ENCODE data around the gene SGIP1.
"Not testable (repeated sequence)": the region's sequence is repeated elsewhere in the genome, so short reads cannot be mapped to it uniquely, and the experiment has no call there.

SGIP1 gene

DNA sequence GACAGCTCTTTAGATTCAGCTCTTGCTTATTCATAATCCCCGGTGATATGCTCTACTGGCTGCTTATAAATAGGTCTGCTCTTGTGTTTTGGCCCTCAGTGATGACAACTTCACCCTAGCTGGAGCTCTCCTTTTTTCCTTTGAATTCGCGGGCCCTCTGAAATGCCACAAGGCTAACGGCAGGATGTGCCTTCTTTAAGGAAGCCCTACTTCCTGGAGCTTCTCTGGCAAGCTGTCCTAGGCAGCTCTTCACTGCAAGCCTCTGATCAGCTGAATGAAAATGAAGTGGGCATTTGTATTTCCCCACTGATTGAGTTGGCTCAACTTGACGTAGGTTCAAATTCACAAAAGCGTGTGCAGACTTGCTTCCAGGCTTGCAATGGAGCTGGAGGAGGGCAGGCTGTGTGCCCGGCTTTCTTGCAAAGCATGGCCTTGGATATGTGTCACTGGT lies 22.2 kb downstream of the SGIP1 start:
- no peak for DNase-seq

DNA sequence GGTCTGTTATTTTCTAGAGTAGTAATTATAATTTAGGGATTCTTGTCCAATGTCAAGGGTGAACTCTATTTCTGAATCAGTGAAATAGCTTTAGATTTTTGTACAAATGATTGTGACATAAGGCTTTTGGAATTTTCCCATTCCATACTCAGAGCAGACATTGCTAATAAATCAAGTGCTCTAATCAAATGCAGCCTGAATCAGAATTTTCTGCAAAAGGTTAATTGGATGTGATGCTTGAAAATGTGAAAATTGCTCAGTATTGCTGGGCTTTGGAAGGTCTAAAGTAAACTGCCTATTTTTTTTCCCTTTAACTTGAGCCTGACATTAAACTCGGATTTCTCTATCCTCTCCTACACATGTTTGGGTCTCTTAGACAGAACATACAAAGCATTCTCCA lies 23.2 kb downstream of the SGIP1 start:
- no peak for DNase-seq

DNA sequence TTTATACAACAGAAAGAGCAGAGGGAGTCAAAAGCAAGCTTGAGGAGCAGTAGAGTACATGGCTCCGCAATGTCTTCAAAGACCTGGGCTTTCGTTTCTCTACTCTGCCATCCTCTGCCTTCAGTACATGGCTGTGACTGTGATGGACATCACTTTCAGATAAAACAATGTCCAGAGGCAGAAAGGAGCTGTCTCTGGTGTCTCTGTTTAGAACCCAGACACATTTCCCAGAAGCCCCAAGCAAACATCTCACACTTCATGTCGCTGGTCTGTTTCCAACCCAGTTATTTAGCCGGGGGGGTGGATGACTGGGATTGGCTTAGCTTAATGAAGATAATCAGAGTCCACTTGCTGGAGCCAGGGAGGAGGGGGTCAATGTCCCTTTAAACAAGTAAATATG lies 25.6 kb downstream of the SGIP1 start:
- DNase-seq = no peak

DNA sequence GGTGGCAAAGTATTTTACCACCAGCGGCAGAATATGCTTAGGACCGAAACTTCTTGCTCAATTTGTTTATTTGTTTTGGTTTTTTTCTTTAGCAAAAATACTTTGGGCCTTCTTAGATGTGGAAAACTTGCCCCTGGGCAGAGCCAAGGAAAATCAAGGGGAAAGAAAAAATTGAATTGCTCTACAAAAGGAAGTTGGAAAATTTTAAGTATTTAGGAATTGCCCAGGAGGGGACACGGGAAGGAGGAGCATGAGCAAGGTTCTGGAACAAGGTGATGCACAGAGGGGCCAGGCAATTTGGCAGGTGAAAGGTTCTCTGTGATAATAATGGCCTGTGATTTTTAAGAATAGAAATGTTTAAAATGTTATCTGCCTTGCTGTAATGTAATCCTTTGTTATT lies 28.6 kb downstream of the SGIP1 start:
- no peak for DNase-seq

DNA sequence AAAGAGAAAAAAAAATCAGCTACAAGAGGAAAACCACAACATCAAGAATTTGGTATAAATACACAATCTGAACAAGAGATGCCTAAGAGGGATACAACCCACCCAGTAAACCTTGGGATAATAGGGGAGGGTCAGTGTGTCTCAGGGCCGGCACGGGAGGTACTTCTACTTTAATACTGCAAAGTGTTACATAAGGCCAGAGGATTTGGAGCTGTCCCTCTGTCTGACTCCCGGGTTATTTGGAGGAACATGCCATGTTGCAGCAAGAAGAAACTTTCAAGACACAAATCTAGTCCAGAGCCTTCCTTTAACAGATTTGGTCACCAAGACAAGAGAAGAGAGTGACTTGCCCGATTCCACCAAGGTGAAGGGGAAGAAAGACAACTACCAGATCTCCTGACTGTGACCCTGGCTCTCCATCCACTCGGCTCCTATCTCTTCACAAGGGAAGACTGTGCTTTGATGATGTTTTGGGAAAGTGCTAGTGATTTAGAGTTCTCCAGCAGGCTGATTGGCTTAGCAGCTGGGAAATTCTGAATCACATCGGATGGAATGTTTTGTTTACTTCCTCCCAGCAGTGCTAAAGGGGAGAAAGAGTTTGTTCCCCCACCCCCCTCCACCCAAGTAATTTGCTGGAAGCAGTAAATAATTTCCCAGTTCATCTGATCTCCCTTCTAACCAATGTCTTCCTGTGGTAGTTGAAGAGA lies 29.3 kb downstream of the SGIP1 start:
- no peak for DNase-seq

DNA sequence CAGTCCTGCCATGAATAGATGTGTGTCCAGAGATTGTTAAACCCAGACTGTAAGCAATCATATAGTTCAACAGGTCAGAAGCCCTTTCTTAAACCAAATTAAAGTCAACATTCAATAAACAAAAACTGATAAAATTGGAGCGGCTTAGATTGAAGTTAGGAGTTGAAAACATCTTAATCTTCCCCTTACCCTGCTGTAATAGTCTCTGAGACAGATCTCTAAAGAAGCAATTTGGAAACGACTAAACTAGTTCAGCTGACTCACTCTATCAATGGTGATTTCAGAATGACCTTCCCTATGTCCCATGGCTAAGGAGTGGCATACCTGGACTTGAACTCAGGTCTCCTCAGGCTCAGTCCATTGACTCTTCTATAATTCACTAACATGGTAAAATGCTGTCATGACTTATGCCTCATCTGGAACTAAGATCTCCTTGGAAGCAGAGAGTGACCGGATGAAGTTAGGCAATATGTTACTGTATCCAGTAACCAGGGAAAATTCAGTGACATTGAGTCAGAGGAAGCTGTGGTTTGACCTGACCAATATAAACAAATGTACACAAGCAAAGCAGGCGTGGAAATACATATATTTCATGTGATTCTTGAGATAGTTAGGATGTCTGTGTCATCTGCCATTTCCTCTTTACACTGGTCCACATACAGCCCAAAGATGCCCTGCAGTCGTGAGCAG lies 30.1 kb downstream of the SGIP1 start:
- DNase-seq = no peak

DNA sequence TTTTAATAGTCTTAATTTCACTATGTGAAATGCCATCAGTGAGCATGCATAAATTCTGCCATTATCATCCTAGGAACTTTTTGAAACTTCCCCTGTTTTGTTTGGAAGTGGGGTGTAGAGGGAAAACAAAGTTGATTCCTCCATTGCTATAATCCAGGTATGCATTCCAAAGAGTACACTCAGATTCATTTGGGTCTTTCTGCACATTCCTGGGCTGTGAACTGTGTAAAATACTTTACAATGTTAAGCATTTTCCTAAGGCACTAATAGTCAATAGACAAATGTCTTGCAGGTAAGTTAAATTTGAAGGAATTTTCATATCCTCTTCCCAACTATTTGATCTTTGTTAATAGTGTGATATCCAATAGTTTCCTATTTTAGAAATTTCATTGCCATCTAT lies 36.2 kb downstream of the SGIP1 start:
- DNase-seq = no peak

DNA sequence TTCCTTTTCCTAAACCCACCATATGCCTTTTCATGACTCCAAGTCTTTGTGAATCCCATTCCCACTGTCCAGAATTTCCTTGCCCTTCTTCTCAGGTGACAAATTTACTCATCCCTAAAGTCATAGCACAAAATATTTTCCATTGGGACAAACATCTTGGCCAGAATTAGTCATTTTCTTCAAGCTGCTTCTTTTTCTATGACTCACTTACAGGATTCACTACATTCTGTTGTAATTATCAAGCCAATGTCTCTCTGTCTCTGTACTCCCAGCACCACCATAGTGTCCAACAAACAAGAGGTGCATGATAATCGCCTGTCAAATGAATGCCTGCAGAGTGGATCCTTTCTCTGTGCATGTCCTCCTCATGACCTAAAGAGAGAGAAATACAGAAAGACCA lies 37.8 kb downstream of the SGIP1 start:
- no peak for DNase-seq

DNA sequence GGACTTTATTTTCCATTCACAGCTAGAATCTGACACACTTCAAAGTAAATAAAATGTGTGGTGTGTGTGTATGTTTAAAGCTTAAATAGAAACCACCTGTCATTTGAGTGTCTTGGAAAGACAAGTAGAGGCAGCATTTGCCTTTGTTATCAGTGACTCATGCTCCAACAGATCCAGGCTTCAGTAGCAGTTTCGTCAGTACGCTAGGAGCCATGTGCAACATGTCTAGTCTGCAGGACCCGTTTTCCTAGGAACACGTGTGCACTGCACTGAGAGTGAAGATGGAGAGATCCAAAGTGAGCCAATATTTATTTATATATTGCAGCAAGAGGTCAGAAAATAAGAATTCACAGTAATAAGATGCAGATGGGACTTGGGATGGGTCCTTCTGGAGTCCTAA lies 41.8 kb downstream of the SGIP1 start:
- no peak for DNase-seq

DNA sequence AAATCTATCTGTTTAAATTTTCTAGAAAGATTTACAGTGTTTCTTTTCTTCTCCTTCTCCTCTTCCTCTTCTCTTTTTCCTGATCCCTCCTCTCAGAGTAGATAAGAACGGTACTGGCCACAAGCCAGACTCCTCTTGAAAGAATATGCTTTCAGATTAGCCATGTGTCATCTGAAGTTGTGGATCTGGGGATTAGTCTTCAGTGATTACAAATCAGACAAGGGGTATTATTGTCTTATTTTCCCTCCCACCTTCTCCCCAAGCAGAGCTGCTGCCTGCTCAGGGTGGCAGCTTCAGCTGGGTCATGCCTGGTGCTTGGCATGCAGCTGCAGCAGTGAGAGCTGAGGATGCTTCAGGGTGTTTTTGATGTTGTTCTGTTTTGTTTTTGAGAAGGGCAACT lies 42.7 kb downstream of the SGIP1 start:
- DNase-seq = no peak

DNA sequence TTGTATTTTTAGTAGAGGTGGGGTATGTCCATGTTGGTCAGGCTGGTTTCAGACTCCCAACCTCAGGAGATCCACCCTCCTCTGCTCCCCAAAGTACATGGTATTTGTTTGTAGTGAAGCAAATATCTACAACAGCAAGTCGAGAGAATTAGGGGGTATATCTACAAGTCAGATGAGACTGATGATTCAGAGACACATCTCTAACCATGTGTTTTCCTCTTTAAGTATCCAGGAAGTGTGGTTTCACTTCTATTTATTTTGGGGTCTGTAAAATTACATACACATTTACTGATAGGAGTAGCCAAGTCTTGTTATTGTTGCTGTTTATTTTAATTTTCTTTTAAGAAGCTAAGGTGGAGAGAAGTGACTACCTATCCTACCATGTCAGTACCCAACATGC lies 44.9 kb downstream of the SGIP1 start:
- no peak for DNase-seq

DNA sequence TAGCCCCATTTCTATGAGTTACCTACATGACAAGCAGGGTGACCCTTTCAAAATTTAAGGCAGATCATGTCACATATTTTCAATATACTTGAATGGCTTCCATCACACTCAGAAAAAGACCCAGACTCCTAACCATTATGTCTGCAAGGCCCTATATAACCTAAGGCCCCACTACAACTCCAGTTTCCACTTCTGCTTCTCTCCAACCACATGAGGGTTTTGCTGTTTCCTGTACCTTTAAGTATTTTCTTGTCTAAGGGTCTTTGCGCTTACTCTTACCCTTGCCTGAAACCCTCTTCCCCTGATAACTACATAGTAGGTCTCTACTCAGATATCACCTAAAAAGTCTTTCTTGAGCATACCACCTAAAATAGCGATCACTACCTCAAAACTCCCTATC lies 46.1 kb downstream of the SGIP1 start:
- DNase-seq = no peak

DNA sequence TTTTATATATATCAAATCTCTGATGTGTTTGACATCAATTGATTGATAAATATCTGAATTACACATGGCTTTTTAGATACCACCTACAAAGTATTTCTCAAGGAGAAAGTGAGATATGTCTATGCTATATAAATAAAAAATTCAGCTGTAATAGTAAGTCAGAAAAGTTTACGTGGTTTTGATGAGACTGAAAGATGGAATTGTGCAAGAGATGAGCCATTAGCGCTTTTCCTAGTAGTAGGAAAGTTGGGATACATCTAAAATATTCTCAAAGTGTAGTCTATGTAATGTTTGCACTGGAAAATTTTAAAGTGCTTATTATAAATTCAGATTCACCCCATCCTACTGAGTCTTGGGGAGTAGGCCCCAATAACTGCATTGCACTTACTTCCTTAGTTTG lies 49.1 kb downstream of the SGIP1 start:
- no peak for DNase-seq

DNA sequence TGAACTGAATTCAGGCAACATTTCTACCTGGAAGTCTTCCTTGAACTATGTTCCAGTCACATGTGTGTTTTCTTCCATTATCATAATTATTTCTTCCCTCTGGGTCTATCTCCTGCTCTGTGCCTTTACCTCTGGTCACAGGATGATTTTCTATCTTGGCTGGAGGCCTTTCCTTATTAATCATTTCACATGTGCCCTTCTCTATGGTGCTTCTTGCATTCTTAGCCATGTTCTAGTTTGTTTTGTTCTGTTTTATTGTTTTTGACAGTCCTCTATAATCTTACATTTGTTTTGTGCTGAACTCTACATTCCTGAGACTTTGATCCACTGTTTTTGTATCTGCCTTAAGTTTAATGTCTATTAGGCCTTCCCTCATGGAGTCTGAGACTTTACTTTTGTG lies 51.0 kb downstream of the SGIP1 start:
- no peak for DNase-seq

DNA sequence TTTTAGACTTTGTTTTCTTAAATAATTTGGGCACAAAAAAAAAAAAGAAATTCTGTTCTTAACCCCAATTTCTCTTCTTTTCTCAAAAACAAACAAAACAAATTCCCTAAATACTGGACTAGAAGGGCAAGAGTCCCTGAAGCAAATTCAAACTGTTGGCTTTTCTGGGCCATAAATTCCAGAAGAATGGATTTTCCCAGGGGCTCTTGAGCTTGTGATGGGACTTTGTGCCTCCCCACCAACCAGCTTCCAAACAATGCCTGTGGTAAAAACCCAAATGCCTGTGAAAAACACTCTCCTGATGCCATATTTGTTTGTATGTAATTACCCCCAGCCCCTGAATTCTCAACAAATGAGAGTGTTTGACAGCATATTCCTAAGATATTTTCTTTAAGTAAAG lies 55.4 kb downstream of the SGIP1 start:
- DNase-seq = no peak

DNA sequence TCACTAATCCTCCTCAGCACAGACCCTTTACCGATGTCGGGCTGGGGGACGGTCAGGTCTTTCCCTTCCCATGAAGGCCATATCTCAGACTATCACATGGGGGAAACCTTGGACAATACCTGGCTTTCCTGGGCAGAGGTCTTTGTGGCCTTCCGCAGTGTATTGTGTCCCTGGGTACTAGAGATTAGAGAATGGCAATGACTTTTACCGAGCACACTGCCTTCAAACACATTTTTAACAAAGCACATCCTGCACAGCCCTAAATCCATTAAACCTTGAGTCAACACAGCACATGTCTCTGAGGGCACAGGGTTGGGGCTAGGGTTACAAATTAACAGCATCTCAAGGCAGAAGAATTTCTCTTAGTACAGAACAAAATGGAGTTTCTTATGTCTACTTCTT lies 58.2 kb downstream of the SGIP1 start:
- not testable (repeated sequence) for DNase-seq

DNA sequence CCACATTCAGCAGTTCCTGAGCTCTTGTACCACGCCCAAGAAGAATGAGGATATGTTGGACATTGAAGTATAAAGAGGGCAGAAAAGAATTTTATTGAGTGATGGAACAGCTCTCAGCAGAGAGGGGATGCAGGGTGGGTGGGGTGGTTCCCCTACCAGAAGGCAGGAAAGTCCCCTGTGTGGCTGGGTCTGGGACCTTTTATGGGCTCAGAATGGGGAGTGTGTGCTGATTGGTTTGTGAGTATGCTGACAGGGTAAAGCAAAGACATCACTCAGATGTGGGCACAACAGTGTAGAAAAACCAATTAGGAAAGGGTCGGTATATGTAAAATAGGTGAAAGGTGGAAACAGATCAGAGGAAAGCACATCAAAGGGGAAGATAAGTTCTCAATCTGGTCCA lies 62.2 kb downstream of the SGIP1 start:
- DNase-seq = no peak

DNA sequence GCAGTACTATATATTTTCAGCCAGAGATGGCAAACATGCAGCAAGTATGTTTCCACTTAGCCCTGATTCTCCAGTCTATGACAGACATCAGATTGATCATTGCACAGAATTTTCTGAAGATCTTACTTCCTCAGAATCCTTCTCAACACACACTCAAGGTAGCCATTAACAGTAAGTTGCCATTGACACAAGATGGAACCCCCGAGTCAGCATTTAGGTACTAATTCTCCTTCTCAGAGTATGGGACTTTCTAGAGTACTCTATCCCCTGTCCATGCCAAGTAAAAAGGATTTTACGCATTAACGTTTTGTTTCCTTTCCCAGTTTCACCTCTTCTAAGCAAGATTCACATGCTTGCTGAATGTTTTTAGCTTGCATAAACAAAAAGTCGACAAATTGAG lies 63.5 kb downstream of the SGIP1 start:
- DNase-seq = no peak

DNA sequence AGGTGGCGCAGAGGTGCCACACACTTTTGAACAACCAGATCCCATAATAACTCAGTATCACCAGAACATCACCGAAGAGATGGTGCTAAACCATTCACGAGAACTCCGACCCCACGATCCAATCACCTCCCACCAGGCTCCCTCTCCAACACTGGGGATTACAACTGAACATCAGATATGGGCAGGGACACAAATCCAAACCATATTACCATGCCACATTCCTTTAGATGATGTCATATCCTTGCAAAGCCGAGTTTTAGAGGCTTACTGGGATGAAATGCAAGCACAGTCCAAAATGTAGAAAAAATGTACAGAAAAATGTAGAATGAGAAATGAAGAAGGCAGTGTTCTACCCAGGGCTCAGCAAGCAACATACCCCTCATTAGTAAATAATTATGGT lies 64.7 kb downstream of the SGIP1 start:
- DNase-seq = no peak

DNA sequence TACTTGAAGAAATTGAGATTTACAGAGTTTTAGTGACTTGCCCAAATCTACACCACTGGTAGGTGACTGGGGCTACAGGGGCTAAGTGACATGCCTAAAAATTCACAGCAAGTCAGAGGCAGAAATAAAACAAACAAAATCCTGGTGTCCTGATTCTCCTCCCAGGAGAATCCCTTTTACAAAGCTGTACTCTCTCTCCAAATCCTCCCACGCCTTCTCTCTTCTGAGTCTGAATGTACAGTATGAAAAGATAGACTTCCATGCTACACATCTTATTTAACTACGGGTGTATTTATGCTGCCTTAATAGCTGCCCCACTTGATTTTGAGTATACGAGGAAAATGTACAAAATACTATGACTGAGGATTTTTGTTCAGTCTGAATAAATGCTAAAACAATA lies 65.4 kb downstream of the SGIP1 start:
- DNase-seq = no peak

DNA sequence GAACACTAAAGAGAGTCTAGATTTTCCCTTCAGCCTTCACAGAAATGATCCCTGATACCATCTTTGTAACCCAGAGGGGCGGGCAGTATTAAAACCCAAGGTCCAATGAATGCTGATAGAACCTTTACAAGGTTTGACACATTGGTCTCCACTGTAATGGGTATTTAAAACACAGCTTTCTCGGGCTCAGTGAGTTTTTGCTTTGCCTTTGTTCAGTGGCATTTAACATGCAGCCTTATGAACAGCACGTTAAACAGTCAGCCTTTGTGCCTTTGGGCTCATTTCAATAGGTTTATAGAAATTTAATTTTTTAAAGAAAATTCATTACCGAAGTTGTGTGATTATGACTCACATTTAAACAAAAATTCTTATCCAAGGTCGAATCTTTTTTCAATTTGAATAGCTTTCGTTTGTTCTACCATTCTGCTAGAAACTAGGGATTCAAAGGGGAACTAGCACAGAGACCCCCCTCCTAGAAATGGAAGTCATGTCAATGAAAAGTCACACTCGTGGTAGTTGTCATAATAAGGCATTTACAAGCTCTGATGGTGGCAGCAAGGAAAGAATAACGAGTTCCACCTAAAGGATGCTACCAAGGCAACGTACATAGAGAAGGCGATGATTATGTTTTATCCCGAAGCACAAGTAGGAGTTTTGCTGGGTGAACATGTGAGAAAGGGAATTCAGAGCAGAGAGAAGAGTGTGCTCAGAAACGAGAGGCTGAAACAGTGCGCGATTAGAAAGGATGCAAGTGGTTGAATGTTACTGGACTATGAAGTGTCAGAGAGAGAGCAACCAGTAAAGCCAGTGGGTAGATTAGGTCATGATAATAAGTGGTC lies 66.2 kb downstream of the SGIP1 start:
- no peak for DNase-seq

DNA sequence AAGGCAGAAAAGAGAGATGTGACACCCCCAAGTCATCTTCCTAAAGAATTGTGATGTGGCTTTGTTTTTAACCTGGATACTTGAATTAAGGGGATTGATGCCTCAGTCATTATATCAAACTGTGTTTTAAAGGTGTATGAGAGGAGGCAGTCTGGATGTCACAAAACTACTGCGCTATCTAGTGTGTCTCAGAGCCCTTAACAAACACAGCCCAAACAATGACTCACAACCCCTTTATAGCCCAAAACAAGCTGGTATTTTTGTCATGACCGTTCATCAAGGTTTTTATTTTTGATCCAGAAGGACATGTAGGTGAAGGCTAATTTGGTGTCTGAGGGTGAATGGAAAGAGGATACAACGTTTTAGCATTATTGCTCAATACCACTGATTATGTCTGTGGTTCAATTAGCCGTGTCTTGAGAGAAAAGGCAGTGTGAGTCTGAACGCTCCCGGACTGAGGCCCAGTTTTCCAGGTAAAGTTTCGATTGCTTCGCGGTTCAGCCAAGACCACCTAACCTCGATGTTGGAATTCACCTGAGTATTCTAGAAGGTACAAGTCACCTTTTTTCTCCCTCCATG lies 71.6 kb downstream of the SGIP1 start:
- no peak for DNase-seq

DNA sequence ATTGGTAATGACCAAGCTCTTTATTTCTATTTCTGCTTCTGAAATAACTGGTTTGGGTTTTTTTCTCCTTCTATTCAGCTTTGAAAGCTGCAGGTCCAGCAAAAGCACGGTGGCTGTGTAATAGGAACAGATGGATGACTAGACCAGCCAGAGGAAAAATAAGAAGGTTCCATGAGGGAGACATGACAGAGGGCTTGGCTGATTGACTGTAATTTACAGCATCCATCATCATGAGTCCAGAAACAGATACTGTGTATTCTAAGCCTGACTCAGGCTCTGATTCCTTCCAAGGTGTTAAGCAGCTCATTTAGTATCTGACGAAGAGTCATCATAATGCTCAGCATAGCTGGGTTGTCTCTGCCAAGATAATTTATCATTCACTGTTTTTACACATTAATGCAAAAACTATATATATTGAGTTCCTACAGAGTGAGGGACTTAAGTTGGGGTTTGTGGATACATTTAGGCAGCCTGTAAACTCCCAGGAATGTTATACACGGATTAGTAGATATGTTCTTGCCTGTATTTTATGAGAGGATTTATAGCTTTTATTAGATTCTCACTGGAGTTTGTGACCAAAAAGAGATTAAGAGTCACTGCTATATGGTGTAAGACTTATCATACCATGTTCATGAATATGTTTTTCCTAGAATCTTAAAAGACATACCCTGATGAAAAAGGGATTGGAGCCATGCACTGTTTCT lies 72.6 kb downstream of the SGIP1 start:
- no peak for DNase-seq

Measured in KG1 (cell line).